Body of pancreas (tissue), 4 donors: Measurements from ENCODE around the gene SRGAP2C.
"Not testable (repeated sequence)": the region's sequence is repeated elsewhere in the genome, so short reads cannot be mapped to it uniquely, and the experiment has no call there.

ENCODE experiments used
- CTCF ChIP-seq, 7 experiments: fragments of 450-650 bp in 4 of 7; fragments of 200-600 bp in 3 of 7; sonication (generic) in 3 of 7; IDR thresholded peaks; one replicate each; pipeline ENCODE4 v1.5.1; 2016 to 2019; ENCODE audit warnings: antibody characterized with exemption in 7 of 7
- POLR2A ChIP-seq, 3 donors: fragments of 450-650 bp; IDR thresholded peaks; one replicate each; pipeline ENCODE4 v1.6.1; 2016; ENCODE audit warnings: antibody characterized with exemption in 3 of 3, mild to moderate bottlenecking in 2 of 3

DNA sequence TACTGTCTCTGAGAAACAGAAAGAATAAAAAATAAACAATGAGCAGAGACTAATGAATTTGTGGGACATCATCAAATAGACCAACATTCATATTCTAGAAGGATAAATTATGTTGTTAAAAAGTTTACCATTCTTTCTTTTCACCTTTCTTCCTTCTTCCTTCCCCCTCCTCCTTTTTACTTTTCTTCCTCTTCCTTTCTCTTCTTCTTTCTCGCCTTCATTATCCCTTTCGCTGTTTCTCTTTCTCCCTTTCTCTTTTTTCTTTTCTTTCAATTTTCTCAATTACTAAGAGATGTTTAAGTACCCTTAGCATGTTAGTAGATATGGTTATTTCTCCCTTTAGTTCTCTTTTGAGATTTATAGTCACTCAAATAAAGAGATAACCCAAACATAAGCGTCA, 207.4 kb downstream of the SRGAP2C start:
- not testable (repeated sequence) for TF ChIP-seq CTCF, POLR2A (IDR thresholded peaks at IDR 0.05)
